ENCODE data around the gene LDLR. TPM values are rescaled to one million over a fixed set of nuclear protein-coding genes. Genes with fewer than 3 reads are reported as not detected.

Gene LDLR
- total RNA-seq, 2 experiments from 2014 or later, result 88.3 to 99.1 TPM

DNA sequence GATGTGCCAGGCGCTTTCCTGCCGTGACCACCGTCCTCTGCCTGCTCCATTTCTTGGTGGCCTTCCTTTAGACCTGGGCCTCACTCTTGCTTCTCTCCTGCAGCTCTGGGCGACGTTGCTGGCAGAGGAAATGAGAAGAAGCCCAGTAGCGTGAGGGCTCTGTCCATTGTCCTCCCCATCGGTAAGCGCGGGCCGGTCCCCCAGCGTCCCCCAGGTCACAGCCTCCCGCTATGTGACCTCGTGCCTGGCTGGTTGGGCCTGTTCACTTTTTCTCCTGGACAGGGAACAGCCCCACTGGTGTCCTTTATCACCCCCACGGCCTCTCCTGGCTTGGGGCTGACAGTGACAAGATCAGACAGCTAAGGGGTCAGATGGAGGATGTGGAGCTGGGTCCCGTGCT lies 38.6 kb downstream of the LDLR start:
- Histone ChIP-seq H3K79me2 (ENCODE audit: insufficient read depth, low read depth, low read length) (0 out of 2 replicates have a peak, but pooled peaks cover 5% of the 10 kb centered on the region), H3K27ac (ENCODE audit: low read depth, low read length, poor library complexity, severe bottlenecking) (no peak overlapping the region), H2AFZ (ENCODE audit: low read length) (no peak overlapping the region), H3K9me2 (ENCODE audit: insufficient read depth, low read length) (no peaks in the 10 kb centered on the region), H3K4me1 (ENCODE audit: insufficient read depth, low read length, poor library complexity, severe bottlenecking) (no peaks in the 10 kb centered on the region), H3K4me3 (ENCODE audit: low read depth, low read length, poor library complexity, severe bottlenecking) (no peak overlapping the region), H4K20me1 (ENCODE audit: insufficient read depth, low read length) (no peaks in the 10 kb centered on the region), H3K36me3 (ENCODE audit: insufficient read depth, low read length) (peaks cover 96% of the 10 kb centered on the region), H3K9me3 (ENCODE audit: low read length) (no peaks in the 10 kb centered on the region), H3K4me2 (ENCODE audit: low read length) (no peak overlapping the region)
- DNase-seq (ENCODE audit: low spot score), result no peak
- TF ChIP-seq EZH2phosphoT487 (IDR thresholded peaks at IDR 0.05; ENCODE audit: borderline replicate concordance, low read depth, low read length), result no peak
- TF ChIP-seq, protein P1, sequence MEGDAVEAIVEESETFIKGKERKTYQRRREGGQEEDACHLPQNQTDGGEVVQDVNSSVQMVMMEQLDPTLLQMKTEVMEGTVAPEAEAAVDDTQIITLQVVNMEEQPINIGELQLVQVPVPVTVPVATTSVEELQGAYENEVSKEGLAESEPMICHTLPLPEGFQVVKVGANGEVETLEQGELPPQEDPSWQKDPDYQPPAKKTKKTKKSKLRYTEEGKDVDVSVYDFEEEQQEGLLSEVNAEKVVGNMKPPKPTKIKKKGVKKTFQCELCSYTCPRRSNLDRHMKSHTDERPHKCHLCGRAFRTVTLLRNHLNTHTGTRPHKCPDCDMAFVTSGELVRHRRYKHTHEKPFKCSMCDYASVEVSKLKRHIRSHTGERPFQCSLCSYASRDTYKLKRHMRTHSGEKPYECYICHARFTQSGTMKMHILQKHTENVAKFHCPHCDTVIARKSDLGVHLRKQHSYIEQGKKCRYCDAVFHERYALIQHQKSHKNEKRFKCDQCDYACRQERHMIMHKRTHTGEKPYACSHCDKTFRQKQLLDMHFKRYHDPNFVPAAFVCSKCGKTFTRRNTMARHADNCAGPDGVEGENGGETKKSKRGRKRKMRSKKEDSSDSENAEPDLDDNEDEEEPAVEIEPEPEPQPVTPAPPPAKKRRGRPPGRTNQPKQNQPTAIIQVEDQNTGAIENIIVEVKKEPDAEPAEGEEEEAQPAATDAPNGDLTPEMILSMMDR (conservative IDR thresholded peaks at IDR 0.05; ENCODE audit: low read length), result no peak
- ChIA-PET CTCF (ENCODE audit: unreplicated experiment) (no interaction called here), POLR2A (no interaction called here)
- BruUV-seq (replicated peaks), result no TSS peak
- intact Hi-C loops (cut with micrococcal nuclease; ENCODE audit: unreplicated experiment), result loop anchor here (2.0 kb wide), 1 partner anchor 91 kb away; no protein-coding TSS in a partner anchor

DNA sequence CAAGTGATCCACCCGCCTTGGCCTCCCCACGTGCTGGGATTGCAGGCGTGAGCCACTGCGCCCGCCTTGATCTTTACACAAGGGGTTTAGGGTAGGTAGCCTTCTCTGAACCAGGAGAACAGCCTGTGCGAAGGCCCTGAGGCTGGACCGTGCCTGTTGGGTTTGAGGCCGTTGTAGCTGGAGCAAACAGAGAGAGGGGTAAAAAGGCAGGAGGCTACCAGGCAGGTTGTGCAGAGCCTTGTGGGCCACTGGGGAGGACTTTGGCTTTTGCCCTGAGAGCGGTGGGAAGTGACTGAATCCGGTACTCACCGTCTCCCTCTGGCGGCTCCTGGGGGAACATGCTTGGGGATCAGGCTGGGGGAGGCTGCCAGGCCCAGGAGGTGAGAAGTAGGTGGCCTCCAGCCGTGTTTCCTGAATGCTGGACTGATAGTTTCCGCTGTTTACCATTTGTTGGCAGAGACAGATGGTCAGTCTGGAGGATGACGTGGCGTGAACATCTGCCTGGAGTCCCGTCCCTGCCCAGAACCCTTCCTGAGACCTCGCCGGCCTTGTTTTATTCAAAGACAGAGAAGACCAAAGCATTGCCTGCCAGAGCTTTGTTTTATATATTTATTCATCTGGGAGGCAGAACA lies 41.7 kb downstream of the LDLR start:
- Histone ChIP-seq H3K9me3 (ENCODE audit: low read length) (no peaks in the 10 kb centered on the region), H3K9me2 (ENCODE audit: insufficient read depth, low read length) (no peaks in the 10 kb centered on the region), H3K4me3 (ENCODE audit: low read depth, low read length, poor library complexity, severe bottlenecking) (no peak overlapping the region), H3K27ac (ENCODE audit: low read depth, low read length, poor library complexity, severe bottlenecking) (no peak overlapping the region), H3K4me2 (ENCODE audit: low read length) (no peak overlapping the region), H3K36me3 (ENCODE audit: insufficient read depth, low read length) (peaks cover 82% of the 10 kb centered on the region), H3K4me1 (ENCODE audit: insufficient read depth, low read length, poor library complexity, severe bottlenecking) (no peaks in the 10 kb centered on the region), H2AFZ (ENCODE audit: low read length) (no peak overlapping the region), H3K79me2 (ENCODE audit: insufficient read depth, low read depth, low read length) (0 out of 2 replicates have a peak, but pooled peaks cover 5% of the 10 kb centered on the region), H4K20me1 (ENCODE audit: insufficient read depth, low read length) (no peaks in the 10 kb centered on the region)
- intact Hi-C loops (cut with micrococcal nuclease; ENCODE audit: unreplicated experiment), result loop anchor here (2.0 kb wide), 1 partner anchor 194 kb away; no protein-coding TSS in a partner anchor
- BruUV-seq (replicated peaks), result no TSS peak
- DNase-seq (ENCODE audit: low spot score), result peak; percentile 71
- ChIA-PET CTCF (ENCODE audit: unreplicated experiment) (no interaction called here), POLR2A (no interaction called here)
- TF ChIP-seq, protein P1 (conservative IDR thresholded peaks at IDR 0.05; ENCODE audit: low read length), result peak; percentile 77
- no peak for TF ChIP-seq EZH2phosphoT487 (IDR thresholded peaks at IDR 0.05; ENCODE audit: borderline replicate concordance, low read depth, low read length)

DNA sequence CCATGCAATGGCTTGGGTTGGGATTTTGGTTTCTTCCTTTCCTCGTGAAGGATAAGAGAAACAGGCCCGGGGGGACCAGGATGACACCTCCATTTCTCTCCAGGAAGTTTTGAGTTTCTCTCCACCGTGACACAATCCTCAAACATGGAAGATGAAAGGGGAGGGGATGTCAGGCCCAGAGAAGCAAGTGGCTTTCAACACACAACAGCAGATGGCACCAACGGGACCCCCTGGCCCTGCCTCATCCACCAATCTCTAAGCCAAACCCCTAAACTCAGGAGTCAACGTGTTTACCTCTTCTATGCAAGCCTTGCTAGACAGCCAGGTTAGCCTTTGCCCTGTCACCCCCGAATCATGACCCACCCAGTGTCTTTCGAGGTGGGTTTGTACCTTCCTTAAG lies 42.2 kb downstream of the LDLR start:
- DNase-seq (ENCODE audit: low spot score), result no peak
- Histone ChIP-seq H3K36me3 (ENCODE audit: insufficient read depth, low read length) (peaks cover 76% of the 10 kb centered on the region), H3K4me2 (ENCODE audit: low read length) (no peak overlapping the region), H2AFZ (ENCODE audit: low read length) (no peak overlapping the region), H3K9me2 (ENCODE audit: insufficient read depth, low read length) (no peaks in the 10 kb centered on the region), H3K4me1 (ENCODE audit: insufficient read depth, low read length, poor library complexity, severe bottlenecking) (no peaks in the 10 kb centered on the region), H3K4me3 (ENCODE audit: low read depth, low read length, poor library complexity, severe bottlenecking) (no peak overlapping the region), H3K9me3 (ENCODE audit: low read length) (no peaks in the 10 kb centered on the region), H4K20me1 (ENCODE audit: insufficient read depth, low read length) (no peaks in the 10 kb centered on the region), H3K79me2 (ENCODE audit: insufficient read depth, low read depth, low read length) (0 out of 2 replicates have a peak, but pooled peaks cover 1% of the 10 kb centered on the region), H3K27ac (ENCODE audit: low read depth, low read length, poor library complexity, severe bottlenecking) (no peak overlapping the region)
- intact Hi-C loops (cut with micrococcal nuclease; ENCODE audit: unreplicated experiment), result loop anchor here (2.0 kb wide), 1 partner anchor 195 kb away; no protein-coding TSS in a partner anchor
- CTCF ChIA-PET (ENCODE audit: unreplicated experiment), result no interaction called here
- BruUV-seq (replicated peaks), result no TSS peak
- POLR2A ChIA-PET, result no interaction called here
- no peak for TF ChIP-seq EZH2phosphoT487 (IDR thresholded peaks at IDR 0.05; ENCODE audit: borderline replicate concordance, low read depth, low read length)
- TF ChIP-seq, protein P1 (conservative IDR thresholded peaks at IDR 0.05; ENCODE audit: low read length), result no peak

Data from OCI-LY7 (cell line).